Measurements from ENCODE around the gene DCBLD2. TPM values are rescaled to one million over a fixed set of nuclear protein-coding genes. Genes with fewer than 3 reads are reported as not detected.
"Not testable (repeated sequence)": the region's sequence is repeated elsewhere in the genome, so short reads cannot be mapped to it uniquely, and the experiment has no call there.

The DCBLD2 gene
- total RNA-seq, 1 donor from 2014 or later = 145 TPM

DNA sequence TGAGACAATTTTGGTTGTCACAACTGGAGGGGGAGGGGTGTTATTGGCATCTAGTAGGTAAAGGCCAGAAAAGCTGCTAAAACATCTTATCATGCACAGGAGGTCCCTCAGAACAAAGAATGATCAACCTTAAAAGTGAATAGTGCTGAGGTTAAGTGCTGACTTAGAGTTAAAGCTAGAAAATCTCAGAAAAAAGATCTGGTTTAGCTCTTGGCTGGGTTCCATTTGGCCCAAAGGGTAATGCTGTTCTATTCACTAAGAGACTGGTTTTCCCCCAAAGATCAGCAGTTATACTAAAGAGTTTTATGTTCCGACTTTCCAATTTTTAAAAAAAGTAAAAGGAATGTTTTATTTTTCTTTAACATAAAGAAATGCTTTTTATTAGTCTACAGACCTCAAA, 15.6 kb downstream of the DCBLD2 start:
- no peak for TF ChIP-seq EZH2 (IDR thresholded peaks at IDR 0.05)
- peaks cover 98% of the 10 kb centered on the region for H3K79me2 ChIP-seq (ENCODE audit: low read depth)
- no peak overlapping the region for H2AFZ ChIP-seq (replicated peaks)
- peaks cover 8% of the 10 kb centered on the region for H3K36me3 ChIP-seq
- peak overlapping the region; percentile 3 for H3K4me2 ChIP-seq
- no peak for DNase-seq (ENCODE audit: low spot score)
- no peaks in the 10 kb centered on the region for H3K4me1 Mint-ChIP-seq
- no peak overlapping the region for H3K27ac ChIP-seq
- H3K9me3 Mint-ChIP-seq = peaks cover 26% of the 10 kb centered on the region
- no peak overlapping the region for H3K4me3 ChIP-seq
- H4K20me1 ChIP-seq (ENCODE audit: low read depth) = peaks cover 56% of the 10 kb centered on the region
- no peaks in the 10 kb centered on the region for H3K27me3 ChIP-seq
- no peaks in the 10 kb centered on the region for H3K27me3 Mint-ChIP-seq (ENCODE audit: insufficient read depth, low read depth)
- H3K27ac Mint-ChIP-seq = no peak overlapping the region
- H3K36me3 Mint-ChIP-seq = peaks cover 48% of the 10 kb centered on the region
- H3K4me1 ChIP-seq = peaks cover 9% of the 10 kb centered on the region
- H3F3A ChIP-seq (ENCODE audit: low read depth) = no peaks in the 10 kb centered on the region
- no peak overlapping the region for H3K9ac ChIP-seq
- no peaks in the 10 kb centered on the region for H3K9me3 ChIP-seq (ENCODE audit: low read depth)
- no peak overlapping the region for H3K4me3 Mint-ChIP-seq

DNA sequence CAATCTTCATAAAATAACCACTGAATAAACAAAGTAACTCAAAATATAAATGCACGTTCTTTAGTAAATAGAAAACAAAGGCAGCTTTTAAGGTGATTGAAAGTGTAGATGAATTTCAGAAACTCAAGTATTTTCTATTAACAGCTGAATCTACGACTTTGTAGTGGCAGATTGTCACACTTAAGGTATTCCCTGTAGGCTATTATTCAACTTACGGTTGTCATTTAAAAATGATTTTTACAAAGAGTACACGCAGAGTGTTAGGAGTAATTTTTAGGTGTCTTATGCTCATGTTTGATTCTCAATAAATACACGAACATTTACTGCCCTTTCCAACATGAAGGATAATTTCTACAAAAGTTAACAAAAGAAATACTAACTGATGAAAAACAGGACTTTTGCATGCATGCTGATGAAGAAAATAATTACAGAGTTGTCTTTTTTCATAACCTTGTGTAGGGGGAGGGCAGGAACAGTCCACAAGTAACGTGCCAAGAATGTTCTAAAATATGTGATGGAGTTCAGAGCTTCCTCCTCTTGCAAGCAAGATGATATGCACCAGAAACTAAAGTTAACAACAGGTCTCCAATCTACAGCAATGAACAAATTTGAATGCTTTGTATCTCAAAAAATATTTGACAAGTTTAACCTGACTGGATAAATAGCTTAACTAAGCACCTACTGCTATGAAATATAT, 16.7 kb downstream of the DCBLD2 start:
- DNase-seq (ENCODE audit: low spot score) = no peak
- no peak overlapping the region for H3K4me2 ChIP-seq
- Mint-ChIP-seq H3K9me3 (peaks cover 29% of the 10 kb centered on the region), H3K4me1 (no peaks in the 10 kb centered on the region), H3K4me3 (no peak overlapping the region), H3K36me3 (peaks cover 57% of the 10 kb centered on the region), H3K27ac (no peak overlapping the region), H3K27me3 (ENCODE audit: insufficient read depth, low read depth) (no peaks in the 10 kb centered on the region)
- no peak overlapping the region for H3K27ac ChIP-seq
- no peak overlapping the region for H2AFZ ChIP-seq (replicated peaks)
- H3K79me2 ChIP-seq (ENCODE audit: low read depth) = peaks cover 92% of the 10 kb centered on the region
- H3K9ac ChIP-seq = no peak overlapping the region
- H4K20me1 ChIP-seq (ENCODE audit: low read depth) = peaks cover 46% of the 10 kb centered on the region
- H3F3A ChIP-seq (ENCODE audit: low read depth) = no peaks in the 10 kb centered on the region
- no peak overlapping the region for H3K4me3 ChIP-seq
- no peaks in the 10 kb centered on the region for H3K9me3 ChIP-seq (ENCODE audit: low read depth)
- H3K4me1 ChIP-seq = peaks cover 9% of the 10 kb centered on the region
- no peak for TF ChIP-seq EZH2phosphoT487 (IDR thresholded peaks at IDR 0.05)
- H3K27me3 ChIP-seq = no peaks in the 10 kb centered on the region
- H3K36me3 ChIP-seq = peaks cover 8% of the 10 kb centered on the region

DNA sequence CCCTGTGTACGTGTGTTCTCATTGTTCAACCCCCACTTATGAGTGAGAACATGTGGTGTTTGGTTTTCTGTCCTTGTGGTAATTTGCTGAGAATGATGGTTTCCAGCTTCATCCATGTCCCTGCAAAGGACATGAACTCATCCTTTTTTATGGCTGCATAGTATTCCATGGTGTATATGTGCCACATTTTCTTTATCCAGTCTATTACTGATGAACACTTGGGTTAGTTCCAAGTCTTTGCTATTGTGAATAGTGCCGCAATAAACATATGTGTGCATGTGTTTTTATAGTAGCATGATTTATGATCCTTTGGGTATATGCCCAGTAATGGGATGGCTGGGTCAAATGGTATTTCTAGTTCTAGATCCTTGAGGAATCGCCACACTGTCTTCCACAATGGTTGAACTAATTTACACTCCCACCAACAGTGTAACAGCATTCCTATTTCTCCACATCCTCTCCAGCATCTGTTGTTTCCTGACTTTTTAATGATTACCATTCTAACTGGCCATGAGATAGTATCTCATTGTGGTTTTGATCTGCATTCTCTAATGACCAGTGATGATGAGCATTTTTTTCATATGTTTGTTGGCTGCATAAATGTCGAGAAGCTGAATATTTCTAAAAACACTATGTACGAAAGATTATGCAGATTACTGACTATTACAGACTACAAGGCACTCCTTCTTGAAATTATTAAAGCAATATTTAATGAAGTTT, 18.7 kb downstream of the DCBLD2 start:
- Mint-ChIP-seq H3K36me3 (peaks cover 71% of the 10 kb centered on the region), H3K9me3 (peaks cover 37% of the 10 kb centered on the region)
- not testable (repeated sequence) for H3F3A ChIP-seq (ENCODE audit: low read depth); H3K4me3 Mint-ChIP-seq; H3K9ac ChIP-seq; H3K27me3 ChIP-seq; H2AFZ ChIP-seq (replicated peaks); H3K9me3 ChIP-seq (ENCODE audit: low read depth); DNase-seq (ENCODE audit: low spot score); H3K4me1 ChIP-seq; H3K4me1 Mint-ChIP-seq; H3K36me3 ChIP-seq; H3K4me3 ChIP-seq; H3K27me3 Mint-ChIP-seq (ENCODE audit: insufficient read depth, low read depth); H3K4me2 ChIP-seq; H3K27ac Mint-ChIP-seq; H3K27ac ChIP-seq
- peaks cover 26% of the 10 kb centered on the region for H4K20me1 ChIP-seq (ENCODE audit: low read depth)
- H3K79me2 ChIP-seq (ENCODE audit: low read depth) = peaks cover 88% of the 10 kb centered on the region

DNA sequence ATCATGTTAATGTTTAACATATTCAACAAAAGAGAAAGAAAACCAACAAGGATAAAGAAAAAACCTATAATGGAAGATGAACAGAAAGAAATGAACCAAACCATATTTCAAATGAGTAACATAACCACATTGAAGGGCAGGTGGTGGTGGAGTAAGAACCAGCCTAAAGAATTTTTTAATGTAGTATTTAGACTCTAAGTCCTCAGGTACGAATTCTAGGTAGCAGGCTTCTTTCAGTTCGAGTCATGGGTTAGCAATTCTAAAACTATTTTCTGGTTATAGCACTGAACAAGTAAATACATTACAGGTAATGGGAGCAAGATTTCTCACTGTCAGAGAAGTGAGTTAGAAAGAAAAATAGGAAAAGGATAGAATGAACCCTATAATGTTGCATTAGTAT, 24.4 kb downstream of the DCBLD2 start:
- no peak overlapping the region for H3K4me3 ChIP-seq
- Mint-ChIP-seq H3K27ac (no peak overlapping the region), H3K27me3 (ENCODE audit: insufficient read depth, low read depth) (no peaks in the 10 kb centered on the region), H3K36me3 (peaks cover 86% of the 10 kb centered on the region), H3K4me3 (no peak overlapping the region), H3K9me3 (peaks cover 62% of the 10 kb centered on the region), H3K4me1 (no peaks in the 10 kb centered on the region)
- peaks cover 23% of the 10 kb centered on the region for H3K36me3 ChIP-seq
- no peaks in the 10 kb centered on the region for H3K4me1 ChIP-seq
- H2AFZ ChIP-seq (replicated peaks) = no peak overlapping the region
- TF ChIP-seq EZH2phosphoT487 (IDR thresholded peaks at IDR 0.05) (no peak), EZH2 (IDR thresholded peaks at IDR 0.05) (no peak)
- TF ChIP-seq, protein P1, sequence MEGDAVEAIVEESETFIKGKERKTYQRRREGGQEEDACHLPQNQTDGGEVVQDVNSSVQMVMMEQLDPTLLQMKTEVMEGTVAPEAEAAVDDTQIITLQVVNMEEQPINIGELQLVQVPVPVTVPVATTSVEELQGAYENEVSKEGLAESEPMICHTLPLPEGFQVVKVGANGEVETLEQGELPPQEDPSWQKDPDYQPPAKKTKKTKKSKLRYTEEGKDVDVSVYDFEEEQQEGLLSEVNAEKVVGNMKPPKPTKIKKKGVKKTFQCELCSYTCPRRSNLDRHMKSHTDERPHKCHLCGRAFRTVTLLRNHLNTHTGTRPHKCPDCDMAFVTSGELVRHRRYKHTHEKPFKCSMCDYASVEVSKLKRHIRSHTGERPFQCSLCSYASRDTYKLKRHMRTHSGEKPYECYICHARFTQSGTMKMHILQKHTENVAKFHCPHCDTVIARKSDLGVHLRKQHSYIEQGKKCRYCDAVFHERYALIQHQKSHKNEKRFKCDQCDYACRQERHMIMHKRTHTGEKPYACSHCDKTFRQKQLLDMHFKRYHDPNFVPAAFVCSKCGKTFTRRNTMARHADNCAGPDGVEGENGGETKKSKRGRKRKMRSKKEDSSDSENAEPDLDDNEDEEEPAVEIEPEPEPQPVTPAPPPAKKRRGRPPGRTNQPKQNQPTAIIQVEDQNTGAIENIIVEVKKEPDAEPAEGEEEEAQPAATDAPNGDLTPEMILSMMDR (IDR thresholded peaks at IDR 0.05) = no peak
- no peaks in the 10 kb centered on the region for H3K9me3 ChIP-seq (ENCODE audit: low read depth)
- no peak overlapping the region for H3K9ac ChIP-seq
- no peaks in the 10 kb centered on the region for H4K20me1 ChIP-seq (ENCODE audit: low read depth)
- no peaks in the 10 kb centered on the region for H3F3A ChIP-seq (ENCODE audit: low read depth)
- no peak for DNase-seq (ENCODE audit: low spot score)
- no peak overlapping the region for H3K27ac ChIP-seq
- H3K79me2 ChIP-seq (ENCODE audit: low read depth) = peaks cover 87% of the 10 kb centered on the region
- no peak overlapping the region for H3K4me2 ChIP-seq
- no peaks in the 10 kb centered on the region for H3K27me3 ChIP-seq
